GM18909 (cell line): ENCODE data around the gene ERC1.

Experiments
- ATAC-seq: cut with Tn5 transposase; IDR thresholded peaks from one replicate; pipeline ENCODE4 v1.9.1; 2021; ENCODE audit warnings: mild to moderate bottlenecking; ENCODE audit not compliant: unreplicated experiment, poor library complexity

The ERC1 gene

DNA sequence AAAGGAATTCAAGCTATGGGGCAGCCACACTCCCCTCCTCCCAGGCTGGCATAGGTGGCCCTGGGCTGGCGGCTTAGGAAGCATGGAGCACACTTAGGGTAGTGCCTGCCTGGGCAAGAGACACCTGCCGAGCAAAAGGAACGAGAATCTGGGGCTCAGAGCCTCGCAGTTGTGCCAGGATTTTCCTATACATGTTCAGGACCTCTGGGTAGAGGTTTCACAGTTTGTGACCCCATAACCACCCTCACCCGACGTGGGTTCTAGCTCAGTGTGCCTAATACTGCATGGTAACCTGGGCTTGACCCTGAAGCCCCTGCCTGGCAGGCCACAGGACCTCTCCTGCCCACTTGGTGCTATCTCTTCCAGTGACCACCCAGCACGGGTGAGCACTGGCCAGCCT is 503.8 kb downstream of the ERC1 start:
- no peak for ATAC-seq

DNA sequence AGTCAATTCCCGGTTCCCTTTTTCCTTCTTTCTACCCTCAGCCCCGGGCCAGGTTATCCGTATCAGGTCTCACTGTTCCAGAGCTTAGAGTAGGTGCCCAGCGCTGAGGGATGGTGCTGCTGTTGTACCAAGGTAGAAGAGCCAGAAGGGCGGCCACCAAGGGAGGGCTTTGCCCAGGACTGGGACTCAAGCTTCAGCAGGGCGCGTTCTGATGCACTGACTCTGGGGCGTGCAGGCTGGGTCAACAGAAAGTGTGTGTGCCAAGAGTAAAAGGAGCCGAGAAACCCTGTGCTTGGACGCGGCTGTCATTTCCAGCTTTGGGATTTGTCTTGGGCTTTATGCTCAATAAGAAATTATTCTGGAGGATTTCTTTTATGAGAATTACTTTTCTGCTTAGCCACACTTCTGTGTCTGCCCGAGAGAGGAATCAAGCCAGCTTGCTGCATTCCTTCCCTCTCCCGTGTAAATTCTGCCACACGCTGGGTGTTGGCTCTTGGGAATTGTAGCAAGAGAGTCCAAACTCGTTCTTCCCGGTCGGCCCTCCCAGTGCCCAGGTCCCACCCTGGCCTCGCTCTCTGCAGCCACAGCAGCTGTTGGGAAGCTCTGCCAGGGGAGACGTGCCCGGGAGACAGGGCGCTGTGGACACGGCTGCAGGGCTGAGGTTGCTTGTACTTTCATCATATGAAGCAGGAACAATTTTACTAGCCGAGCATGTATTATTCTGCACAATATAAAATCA is 505.3 kb downstream of the ERC1 start:
- no peak for ATAC-seq

DNA sequence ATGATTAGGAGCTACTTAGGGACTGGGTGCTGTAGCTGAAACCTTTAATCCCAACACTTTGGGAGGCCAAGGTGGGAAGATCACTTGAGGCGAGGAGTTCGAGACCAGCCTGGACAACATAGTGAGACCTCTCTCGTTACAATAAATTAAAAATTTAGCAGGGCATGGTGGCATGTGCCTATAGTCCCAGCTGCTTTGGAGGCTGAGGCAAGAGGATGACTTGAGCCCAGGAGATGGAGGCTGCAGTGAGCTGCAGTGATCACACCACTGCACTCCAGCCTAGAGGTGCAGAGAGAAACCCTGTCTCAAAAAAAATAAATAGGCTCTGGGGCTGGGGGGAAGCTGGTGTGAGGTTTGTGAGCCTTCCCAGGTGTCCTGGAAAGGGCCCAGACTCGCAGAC is 506.1 kb downstream of the ERC1 start:
- ATAC-seq, result no peak

DNA sequence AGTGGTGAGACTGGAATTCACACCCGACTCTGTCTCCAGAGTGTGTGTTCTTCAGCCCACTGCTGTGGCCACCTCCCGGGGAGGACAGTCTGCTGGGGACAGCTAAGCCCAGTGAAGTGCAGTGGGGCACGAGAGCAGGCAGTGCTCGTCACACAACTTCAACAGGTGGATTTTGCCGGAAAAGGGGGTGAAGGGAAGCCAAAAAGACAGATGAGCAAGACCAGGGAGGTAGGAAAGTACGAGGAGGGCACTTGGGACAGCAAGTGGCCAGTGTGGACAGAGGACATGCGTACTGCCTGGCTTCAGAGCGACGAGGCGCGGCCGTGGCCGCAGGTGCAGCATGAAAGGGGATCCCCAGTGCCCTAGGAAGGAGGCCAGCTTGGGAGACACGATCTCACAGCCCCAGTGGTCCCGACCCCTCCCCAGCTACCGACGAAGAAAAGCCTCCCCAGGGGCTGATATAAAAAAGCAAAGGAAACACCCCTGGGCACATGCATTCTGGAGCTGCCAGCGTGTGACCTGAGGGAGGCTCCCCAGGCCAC is 507.2 kb downstream of the ERC1 start:
- no peak for ATAC-seq

DNA sequence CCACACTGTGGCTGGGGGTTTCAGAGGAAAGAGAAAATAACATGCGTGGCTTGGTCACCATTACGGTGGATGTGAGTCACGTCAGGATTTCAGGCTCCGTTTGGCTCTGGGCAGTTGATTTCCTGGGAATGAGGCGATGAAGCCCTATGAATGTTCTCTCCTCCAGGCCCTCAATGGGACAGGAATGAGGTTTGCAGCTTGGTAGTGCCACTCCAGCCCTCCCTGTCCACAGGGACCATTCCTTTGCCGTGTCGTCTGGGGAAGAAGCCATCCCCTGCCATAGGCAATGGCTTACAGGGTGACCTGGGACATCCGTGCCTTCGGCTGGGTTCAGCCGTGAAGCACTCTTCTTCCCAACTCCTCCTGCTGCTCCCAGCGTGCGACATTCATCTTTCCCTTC is 508.3 kb downstream of the ERC1 start:
- ATAC-seq, result no peak

DNA sequence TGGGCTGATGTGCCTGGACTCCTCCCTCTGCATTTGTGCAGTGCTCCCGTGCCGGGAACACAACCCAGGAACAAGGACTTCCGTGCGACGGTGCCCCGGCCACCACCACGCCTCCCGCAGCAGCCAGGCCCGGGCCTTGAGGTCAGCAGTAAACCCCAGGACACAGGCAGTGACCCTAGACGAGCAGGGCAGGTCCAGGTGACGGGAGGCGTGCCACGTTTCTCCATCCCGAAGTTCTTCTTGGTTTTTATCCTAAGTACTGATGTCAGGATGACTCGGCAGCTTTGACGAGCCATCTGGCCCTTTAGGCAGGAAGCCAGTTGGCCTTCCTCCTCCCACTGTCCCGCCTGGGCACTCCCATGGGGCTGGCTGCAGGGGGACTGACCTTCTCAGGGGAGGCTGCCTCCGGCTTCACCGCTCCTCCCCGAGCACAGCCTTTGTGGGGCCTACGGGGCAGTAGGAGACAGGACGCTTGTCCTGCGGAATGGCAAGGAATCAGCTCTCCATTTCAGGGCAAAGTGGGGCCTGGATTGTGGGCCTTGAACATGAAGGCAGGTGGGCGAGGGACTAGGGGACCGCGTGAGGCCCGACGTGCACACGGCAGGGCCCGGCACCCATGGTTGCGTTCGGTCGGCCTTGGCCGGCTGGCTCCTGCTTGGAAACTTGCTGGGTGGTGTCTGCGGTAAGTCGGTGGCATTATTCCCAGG is 509.2 kb downstream of the ERC1 start:
- no peak for ATAC-seq

DNA sequence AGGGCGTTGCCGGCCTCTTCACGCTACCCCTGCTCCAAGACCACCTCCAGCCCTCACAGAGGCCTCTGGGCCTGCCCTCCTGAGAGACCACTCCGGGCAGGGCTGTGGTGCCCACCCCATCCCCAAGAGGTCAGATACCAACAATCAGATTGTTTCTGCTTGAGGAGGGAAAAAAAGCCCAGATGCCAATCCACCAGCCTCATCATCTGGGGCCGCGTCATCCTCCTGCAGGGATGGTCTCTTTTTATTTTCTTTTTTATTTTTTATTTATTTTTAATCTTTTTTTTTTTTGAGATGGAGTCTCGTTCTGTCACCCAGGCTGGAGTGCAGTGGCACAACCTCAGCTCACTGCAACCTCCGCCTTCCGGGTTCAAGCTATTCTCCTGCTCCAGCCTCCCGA is 510.0 kb downstream of the ERC1 start:
- no peak for ATAC-seq

DNA sequence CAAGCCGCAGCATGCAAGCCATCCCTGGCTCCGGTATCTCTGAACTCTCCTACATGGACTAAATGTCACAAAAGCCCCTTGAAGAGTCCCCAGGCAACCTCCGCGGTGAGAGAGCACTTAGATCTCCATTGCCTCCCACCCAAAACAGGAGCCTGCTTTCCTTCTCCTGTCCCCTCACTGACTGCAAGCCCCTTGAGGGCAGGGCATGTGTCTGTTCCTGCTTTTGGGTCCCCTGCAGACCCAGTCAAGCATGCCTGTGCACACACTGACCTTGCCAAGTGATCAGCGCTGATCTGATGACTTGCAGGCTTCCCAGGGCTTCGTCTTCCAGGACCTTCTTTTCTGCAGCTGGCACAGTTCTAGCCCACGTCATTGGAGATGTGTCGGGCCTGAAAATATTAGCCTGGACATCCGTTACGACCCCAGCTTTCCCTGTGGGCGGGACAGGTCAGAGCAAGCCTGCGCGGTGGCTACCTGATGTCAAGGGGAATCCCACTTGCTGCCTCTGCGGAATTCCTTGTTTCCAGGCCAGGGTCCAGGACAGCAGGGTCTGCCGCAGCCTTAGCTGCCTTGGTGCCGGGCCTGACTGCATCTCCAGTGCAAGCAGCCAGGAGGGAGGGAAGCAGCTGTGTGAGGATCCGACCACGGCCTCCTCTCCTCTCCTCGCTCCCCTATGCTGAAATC is 510.8 kb downstream of the ERC1 start:
- ATAC-seq, result no peak

DNA sequence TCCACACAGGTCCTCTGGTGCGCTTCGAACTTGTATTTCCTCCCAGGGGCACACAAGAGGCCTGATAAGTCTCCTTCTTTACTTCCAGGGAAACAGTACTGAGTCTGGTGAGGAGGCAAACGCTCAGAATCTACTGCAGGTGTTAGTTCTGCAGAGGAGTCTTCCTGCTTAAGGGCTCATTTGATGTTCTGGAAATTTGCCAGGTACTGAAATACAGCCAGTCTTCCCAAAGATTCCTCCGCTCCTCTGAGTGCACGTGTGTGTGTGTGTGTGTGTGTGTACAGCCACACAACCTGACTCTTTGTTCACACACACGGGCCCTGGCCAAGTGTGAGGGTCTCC is 511.3 kb downstream of the ERC1 start:
- ATAC-seq, result no peak

DNA sequence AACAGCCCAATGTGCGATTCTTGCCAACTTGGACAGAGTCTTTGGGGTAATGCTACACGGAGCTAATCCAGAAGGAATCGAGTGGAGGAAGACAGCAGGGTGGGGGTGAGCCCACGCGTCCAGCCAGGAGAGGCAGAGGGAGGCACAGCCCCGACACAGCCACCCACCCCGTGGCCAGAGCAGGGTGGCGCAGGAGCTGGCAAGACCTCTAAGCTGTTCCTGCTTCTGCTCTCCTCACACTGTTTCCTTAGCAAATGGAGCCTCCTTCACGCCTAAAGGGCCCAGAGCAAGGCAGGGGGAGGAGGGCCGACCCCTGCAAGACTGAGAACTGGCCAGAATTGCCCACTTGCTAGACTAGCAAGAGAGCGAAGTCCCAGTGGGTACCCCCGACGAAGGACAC is 511.8 kb downstream of the ERC1 start:
- no peak for ATAC-seq

DNA sequence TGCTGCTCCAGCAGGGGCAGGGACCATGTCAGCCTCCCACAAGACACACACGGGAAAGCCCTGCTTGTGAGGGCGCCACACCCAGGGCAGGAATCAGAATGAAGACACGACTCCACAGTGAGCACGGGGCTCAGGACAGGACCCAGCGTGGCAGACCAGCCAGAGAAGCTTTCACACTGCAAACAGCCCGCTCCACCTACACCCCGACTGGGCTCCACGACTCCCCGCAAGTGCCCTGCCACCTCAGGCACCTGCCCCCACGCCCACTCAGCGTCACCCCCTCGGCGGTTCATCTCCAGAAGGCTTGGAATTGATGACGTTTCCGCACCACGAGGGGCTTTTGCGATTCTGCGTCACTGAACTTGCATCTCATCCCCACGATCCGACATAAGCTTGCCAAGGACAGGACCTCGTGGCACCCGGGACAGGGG is 512.3 kb downstream of the ERC1 start:
- ATAC-seq, result no peak

DNA sequence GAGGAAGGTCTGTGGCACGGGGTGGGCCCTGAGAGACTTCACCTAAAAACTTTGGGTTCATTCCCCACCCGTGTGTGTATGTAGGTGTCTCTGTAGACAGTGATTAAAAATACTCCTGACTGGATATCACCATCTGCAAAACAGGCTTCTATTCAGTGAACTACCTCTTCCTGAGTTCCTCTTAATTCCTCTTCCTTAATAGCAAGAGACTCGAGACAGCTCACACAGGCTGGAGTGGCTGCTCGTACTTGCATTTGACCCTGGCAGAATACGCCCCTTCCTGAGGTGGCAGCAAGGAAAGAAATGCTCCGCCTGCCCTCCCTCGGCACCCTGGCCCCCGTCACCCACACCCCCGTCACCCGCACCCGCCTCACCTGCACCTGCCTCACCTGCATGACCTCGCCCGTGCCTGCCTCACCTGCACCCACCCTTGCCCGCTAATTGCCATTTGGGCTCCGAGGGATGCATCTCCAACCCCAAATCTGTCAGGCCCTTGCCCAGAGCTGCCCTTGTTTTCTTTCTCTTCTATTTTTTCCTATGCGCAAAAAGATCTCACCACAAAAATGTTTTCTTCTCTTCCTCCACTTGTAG is 513.4 kb downstream of the ERC1 start:
- no peak for ATAC-seq

DNA sequence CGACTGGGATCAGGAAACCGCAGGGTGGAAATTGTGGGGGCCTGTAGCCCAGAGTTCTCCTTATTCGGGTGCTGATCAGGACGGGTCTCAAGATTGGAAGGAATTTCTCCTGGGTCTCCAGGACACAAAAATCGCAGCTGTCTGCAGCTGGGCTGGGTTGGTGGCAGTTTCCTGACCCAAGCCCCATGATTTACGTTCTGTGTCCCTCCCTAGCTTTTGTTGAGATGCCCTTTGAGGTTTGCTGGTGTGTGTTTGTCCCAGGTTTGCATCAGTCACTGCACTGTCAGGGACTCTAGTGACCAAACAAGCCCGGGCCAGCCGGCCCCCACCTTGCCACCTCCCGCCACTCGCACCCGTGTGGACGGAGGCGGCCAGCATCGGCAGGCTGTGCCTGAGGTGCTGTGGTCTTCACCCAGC is 513.9 kb downstream of the ERC1 start:
- ATAC-seq, result no peak

DNA sequence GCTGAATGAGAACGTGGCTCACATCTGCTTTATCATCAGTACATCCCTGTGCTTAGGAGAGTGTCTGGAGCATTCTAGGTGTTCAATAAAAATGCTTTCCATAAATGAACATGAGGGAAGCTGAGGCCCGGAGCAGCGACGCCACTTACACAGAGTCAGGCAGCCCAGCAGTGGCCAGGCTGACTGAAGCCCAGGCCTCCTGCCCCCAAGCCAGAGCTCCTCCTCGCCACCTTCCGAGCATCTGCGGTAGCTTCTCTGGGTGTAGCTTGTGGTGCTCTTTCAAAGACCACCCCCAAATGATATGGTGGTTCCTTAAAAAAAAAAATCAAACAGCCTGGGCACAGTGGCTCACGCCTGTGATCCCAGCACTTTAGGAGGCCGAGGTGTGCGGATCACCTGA is 514.6 kb downstream of the ERC1 start:
- no peak for ATAC-seq

DNA sequence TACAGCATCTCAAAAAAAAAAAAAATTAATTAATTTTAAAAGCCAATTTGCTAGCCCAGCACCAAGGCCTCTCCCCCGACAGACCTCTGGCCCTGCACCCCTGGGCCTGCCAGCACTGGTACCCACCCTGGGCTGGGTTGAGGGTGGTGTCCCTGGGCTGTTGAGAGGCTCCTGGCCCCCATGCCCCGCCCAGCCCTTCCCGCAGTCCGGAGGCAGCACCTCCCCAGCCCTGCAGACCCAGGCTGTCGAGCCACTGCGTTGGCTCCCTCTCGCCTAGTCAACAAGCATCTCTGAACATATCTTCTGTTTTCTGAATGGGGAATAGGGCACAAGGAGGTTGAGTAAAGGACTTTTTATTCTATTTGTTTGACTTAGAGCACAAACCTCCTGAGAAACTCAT is 516.3 kb downstream of the ERC1 start:
- no peak for ATAC-seq

DNA sequence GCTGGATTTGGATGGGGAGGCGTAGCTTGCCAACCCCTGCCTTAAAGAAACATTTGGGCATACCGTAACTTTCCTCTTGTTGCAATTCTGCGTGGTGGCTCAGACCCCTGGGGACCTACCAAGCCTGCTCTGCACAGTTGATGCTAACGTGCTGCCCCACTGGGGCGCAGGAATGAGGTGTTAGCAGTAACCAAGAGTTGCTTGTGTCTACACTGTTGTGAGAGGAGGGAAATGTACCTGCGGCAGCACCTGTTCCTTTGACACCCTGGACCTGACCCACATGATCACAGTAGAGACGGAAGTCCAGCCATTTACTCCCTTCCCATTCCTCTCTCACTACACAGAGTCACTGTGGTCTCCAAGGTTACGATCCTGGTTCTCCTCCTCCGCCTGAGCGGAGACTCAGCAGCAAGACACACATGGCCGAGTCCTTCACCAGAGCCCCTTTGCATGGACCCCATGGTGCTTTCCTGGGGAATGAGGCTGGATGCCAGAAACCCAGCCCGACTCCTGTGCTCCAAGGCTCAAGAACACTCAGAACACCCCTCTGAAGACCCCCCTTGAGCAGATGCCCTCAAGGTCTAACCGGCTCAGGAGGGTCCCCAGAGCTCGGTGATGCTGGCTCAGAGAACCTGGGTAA is 518.5 kb downstream of the ERC1 start:
- no peak for ATAC-seq

DNA sequence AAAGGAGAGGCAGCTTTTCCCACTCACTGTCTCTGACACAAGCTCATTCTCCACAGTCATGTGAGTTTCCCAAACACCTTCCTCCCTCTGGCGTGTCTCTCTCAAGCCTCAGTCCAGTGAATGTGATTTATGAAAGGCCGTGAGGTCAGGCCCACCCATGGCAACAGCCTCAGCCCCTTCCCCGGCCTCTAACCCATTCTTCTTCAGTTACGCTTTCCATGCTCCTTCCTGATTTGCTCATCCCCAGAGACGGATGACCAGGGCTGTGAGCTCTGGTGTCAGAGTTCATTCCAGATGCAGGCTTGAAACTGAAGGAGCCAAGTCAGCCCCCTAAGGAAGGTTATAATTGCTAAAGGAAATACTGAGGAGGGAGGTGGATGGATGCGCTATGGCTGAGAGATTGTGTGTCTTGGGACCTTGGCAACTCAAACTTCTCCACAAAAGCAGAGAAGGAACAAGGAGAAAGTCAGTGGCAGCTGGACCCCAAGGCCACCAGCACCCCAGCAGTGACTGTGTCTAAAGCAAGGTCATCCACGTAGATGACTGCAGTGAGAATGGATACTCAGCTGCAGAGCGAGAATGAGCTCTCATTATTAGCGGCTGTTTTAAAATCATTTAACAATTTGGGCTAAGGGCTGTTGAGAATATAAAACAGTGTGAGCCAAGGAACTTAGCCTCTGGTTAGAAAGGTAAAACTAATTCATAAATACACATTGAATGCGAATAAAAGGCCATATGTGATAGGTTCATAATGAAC is 519.2 kb downstream of the ERC1 start:
- no peak for ATAC-seq

DNA sequence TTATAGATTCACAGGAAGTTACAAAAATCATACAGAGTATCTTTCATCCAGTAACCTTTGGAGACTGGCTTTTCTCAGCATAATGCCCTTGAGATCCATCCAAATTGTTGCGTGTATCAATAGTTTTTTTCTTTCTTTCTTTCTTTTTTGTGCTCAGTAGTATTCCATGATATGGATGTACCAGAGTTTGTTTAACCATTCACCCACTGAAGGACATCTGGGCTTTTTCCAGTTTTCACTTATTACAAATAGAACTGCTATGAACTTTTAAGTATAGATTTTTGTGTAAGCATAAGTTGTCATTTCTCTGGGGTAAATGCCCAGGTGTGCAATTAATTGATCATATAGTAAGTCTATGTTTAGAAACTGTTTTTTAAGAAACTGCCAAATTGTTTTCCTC is 524.0 kb downstream of the ERC1 start:
- ATAC-seq, result no peak

DNA sequence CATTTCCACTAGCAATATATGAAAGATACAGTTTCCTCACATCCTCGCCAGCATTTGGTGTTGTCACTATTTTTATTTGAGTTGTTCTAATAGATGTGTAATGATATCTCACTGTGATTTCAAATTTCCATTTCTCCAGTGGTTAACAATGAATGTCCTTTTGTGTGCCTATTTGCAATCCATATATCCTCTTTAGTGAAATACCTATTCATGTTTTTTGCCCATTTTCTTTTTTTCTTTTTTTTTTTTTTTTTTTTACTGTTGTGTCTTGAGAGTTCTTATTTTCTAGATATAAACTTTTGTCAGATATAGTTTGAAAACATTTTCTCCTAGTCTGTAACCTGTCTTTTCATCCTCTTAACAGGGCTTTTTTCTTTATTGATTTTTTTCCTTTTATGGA is 524.4 kb downstream of the ERC1 start:
- no peak for ATAC-seq

DNA sequence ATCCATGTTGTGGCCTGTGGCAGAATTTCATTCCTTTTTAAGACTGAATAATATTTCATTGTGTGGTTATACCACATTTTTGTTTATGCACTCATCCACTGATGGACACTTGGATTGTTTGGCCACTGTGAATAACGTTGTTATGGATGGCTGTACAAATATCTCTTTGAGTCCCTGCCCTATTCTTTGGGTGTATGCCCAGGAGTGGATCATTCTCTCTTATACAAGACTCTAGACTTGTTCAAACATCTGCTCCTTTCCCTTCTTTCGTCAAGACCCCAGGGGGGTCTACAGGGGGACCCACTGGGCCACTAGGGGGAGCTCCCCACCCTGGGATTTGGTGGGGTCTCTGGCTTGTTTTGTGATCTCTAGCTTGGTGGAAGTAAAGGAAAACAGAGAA is 526.0 kb downstream of the ERC1 start:
- no peak for ATAC-seq
